ENCODE data around the gene KCNA5. TPM values are rescaled to one million over a fixed set of nuclear protein-coding genes. Genes with fewer than 3 reads are reported as not detected.

KCNA5 gene
- polyA plus RNA-seq, 3 donors: not detected

- Histone ChIP-seq H4K20me1 (ENCODE audit: insufficient read depth, low read length) (no peaks in the 10 kb centered on the region), H3K27me3 (ENCODE audit: control insufficient read depth in 2 of 2, insufficient read depth in 2 of 2, low read length in 2 of 2) (peaks cover 41 to 54% of the 10 kb centered on the region in 2 donors), H3K9me3 (replicated peaks in 1 of 2; ENCODE audit: control insufficient read depth in 1 of 2, insufficient read depth in 1 of 2, low read length in 2 of 2) (no peaks in the 10 kb centered on the region), H2AFZ (ENCODE audit: insufficient read depth, low read depth, low read length, poor library complexity, severe bottlenecking) (no peak overlapping the region), H3K4me2 (replicated peaks; ENCODE audit: extremely low read depth, low read length, poor library complexity, severe bottlenecking) (no peak overlapping the region), H3K79me2 (ENCODE audit: insufficient read depth, low read length) (no peaks in the 10 kb centered on the region), H3K4me1 (ENCODE audit: control insufficient read depth in 1 of 2, insufficient read depth in 2 of 2, low read length in 2 of 2) (peaks cover 0 to 3% of the 10 kb centered on the region in 2 donors), H3K9ac (ENCODE audit: insufficient read depth, low read length, poor library complexity, severe bottlenecking) (no peak overlapping the region), H3K4me3 (replicated peaks in 1 of 3; ENCODE audit: low read depth in 2 of 3, low read length in 3 of 3) (no peak overlapping the region), H3K27ac (ENCODE audit: low read depth in 1 of 2, low read length in 2 of 2) (no peak overlapping the region), H3K36me3 (replicated peaks in 1 of 2; ENCODE audit: control insufficient read depth in 1 of 2, insufficient read depth in 2 of 2, low read length in 2 of 2) (no peaks in the 10 kb centered on the region)
- Mint-ChIP-seq H3K36me3 (no peaks in the 10 kb centered on the region), H3K9me3 (peaks cover 0 to 5% (median 3%) of the 10 kb centered on the region in 7 donors), H3K27me3 (ENCODE audit: low read depth in 3 of 3) (peaks cover 41 to 58% (median 43%) of the 10 kb centered on the region in 3 donors), H3K27ac (no peak overlapping the region), H3K4me3 (peak overlapping the region in 1 of 2 donors; percentile 44), H3K4me1 (peaks cover 4% of the 10 kb centered on the region)
- WGBS (ENCODE audit: insufficient coverage): 7% methylated on average over 2 of the region's 4 CpGs
- intact Hi-C loops (cut with micrococcal nuclease): no loop called here
- no peak for TF ChIP-seq CTCF (IDR thresholded peaks at IDR 0.05)
- DNase-seq: no peak
These were observed 4.8 kb upstream of the KCNA5 start for GRCh38 chr12:5038781-5039311.

- H3K9me3 ChIP-seq (replicated peaks in 1 of 2; ENCODE audit: control insufficient read depth in 1 of 2, insufficient read depth in 1 of 2, low read length in 2 of 2): no peaks in the 10 kb centered on the region
- peak overlapping the region in 1 of 2 donors; percentile 56 for H3K4me3 Mint-ChIP-seq
- H3K9me3 Mint-ChIP-seq: peaks cover 0 to 8% (median 5%) of the 10 kb centered on the region in 7 donors
- no peak overlapping the region for H3K9ac ChIP-seq (ENCODE audit: insufficient read depth, low read length, poor library complexity, severe bottlenecking)
- H3K4me1 Mint-ChIP-seq: peaks cover 4% of the 10 kb centered on the region
- 74% methylated on average over 3 of the region's 3 CpGs for WGBS (ENCODE audit: insufficient coverage)
- no peaks in the 10 kb centered on the region for H3K79me2 ChIP-seq (ENCODE audit: insufficient read depth, low read length)
- no peak overlapping the region for H3K4me3 ChIP-seq (replicated peaks in 1 of 3; ENCODE audit: low read depth in 2 of 3, low read length in 3 of 3)
- no peaks in the 10 kb centered on the region for H4K20me1 ChIP-seq (ENCODE audit: insufficient read depth, low read length)
- H3K36me3 ChIP-seq (replicated peaks in 1 of 2; ENCODE audit: control insufficient read depth in 1 of 2, insufficient read depth in 2 of 2, low read length in 2 of 2): no peaks in the 10 kb centered on the region
- TF ChIP-seq CTCF (IDR thresholded peaks at IDR 0.05): no peak
- peaks cover 46 to 68% (median 49%) of the 10 kb centered on the region in 3 donors for H3K27me3 Mint-ChIP-seq (ENCODE audit: low read depth in 3 of 3)
- no peak for DNase-seq
- peaks cover 0 to 7% of the 10 kb centered on the region in 2 donors for H3K4me1 ChIP-seq (ENCODE audit: control insufficient read depth in 1 of 2, insufficient read depth in 2 of 2, low read length in 2 of 2)
- H3K27ac ChIP-seq (ENCODE audit: low read depth in 1 of 2, low read length in 2 of 2): no peak overlapping the region
- intact Hi-C loops (cut with micrococcal nuclease): no loop called here
- H3K27ac Mint-ChIP-seq: no peak overlapping the region
- H3K36me3 Mint-ChIP-seq: no peaks in the 10 kb centered on the region
- peaks cover 44 to 64% of the 10 kb centered on the region in 2 donors for H3K27me3 ChIP-seq (ENCODE audit: control insufficient read depth in 2 of 2, insufficient read depth in 2 of 2, low read length in 2 of 2)
- H2AFZ ChIP-seq (ENCODE audit: insufficient read depth, low read depth, low read length, poor library complexity, severe bottlenecking): no peak overlapping the region
- no peak overlapping the region for H3K4me2 ChIP-seq (replicated peaks; ENCODE audit: extremely low read depth, low read length, poor library complexity, severe bottlenecking)
These were observed 3.9 kb upstream of the KCNA5 start for GRCh38 chr12:5039815-5040214.

Data from CD14-positive monocyte (primary cell).